Panc1 (cell line): Measurements from ENCODE around the gene CSNK1G2. TPM values are rescaled to one million over a fixed set of nuclear protein-coding genes. Genes with fewer than 3 reads are reported as not detected.

Experiments
- ATAC-seq: fragments of 200-7000 bp; cut with Tn5 transposase; 2 replicates; pipeline ENCODE4 v1.9.1; 2020; ENCODE audit warnings: mild to moderate bottlenecking, moderate library complexity
- BruUV-seq: library from RNA; stranded (reverse); fragments of 400-500 nt; replicated peaks from 2 replicates; lab custom pipeline; 2021; lab: Mats Ljungman, UMichigan
- CTCF ChIA-PET: fragments of 300-600 bp; sonication (Branson Sonifier 250); formaldehyde crosslinking; loops from one replicate; lab custom pipeline; 2022; ENCODE audit warnings: antibody characterized with exemption; lab: Charles Lee
- POLR2A ChIA-PET: fragments of 300-600 bp; sonication (Branson Sonifier 250); formaldehyde crosslinking; loops from one replicate; lab custom pipeline; 2022; ENCODE audit warnings: antibody characterized with exemption; lab: Charles Lee
- DNase-seq: peaks from one replicate; pipeline ENCODE4 v3.0.0-alpha.2; 2010; ENCODE audit warnings: low read depth, low spot score
- H3K27ac ChIP-seq: 2 replicates; pipeline ENCODE4 v1.5.1; 2011; ENCODE audit warnings: mild to moderate bottlenecking, low read length, inconsistent platforms
- H3K27me3 ChIP-seq: fragments of 200-500 bp; sonication (Bioruptor generic); 2 replicates; pipeline ENCODE4 v1.6.0; 2014; ENCODE audit warnings: low read length, inconsistent platforms; ENCODE audit not compliant: control insufficient read depth, insufficient read depth
- H3K36me3 ChIP-seq: fragments of 200-500 bp; sonication (Bioruptor generic); 2 replicates; pipeline ENCODE4 v1.5.1; 2014; ENCODE audit warnings: inconsistent platforms, mild to moderate bottlenecking, low read length, moderate library complexity; ENCODE audit not compliant: control insufficient read depth, insufficient read depth
- H3K4me1 ChIP-seq: 2 replicates; pipeline ENCODE4 v1.5.1; 2011; ENCODE audit warnings: inconsistent platforms, mild to moderate bottlenecking, low read length, moderate library complexity; ENCODE audit not compliant: control insufficient read depth, insufficient read depth
- H3K4me3 ChIP-seq, 2 experiments: 2 replicates each; pipeline ENCODE4 v1.5.1; 2011 to 2012; ENCODE audit warnings: low read depth in 2 of 2, low read length in 2 of 2, mild to moderate bottlenecking in 2 of 2, inconsistent platforms in 1 of 2, moderate library complexity in 1 of 2
- H3K9me3 ChIP-seq: fragments of 200-500 bp; sonication (Bioruptor generic); 2 replicates; pipeline ENCODE4 v1.5.1; 2014; ENCODE audit warnings: low read depth, mild to moderate bottlenecking, inconsistent platforms, low read length, moderate library complexity; ENCODE audit not compliant: control insufficient read depth, insufficient read depth
- CTCF ChIP-seq: fragments of 450-650 bp; IDR thresholded peaks from 2 replicates; pipeline ENCODE4 v1.5.1; 2017; ENCODE audit warnings: mild to moderate bottlenecking
- POLR2AphosphoS5 ChIP-seq: IDR thresholded peaks from 2 replicates; pipeline ENCODE4 v1.6.1; 2012; ENCODE audit warnings: mild to moderate bottlenecking, low read depth, low read length, moderate library complexity
- REST ChIP-seq, 2 experiments: IDR thresholded peaks; 2 replicates each; pipeline ENCODE4 v1.6.1; 2011 to 2012; ENCODE audit warnings: low read depth in 2 of 2, control low read depth in 1 of 2, low read length in 1 of 2, mild to moderate bottlenecking in 1 of 2, moderate library complexity in 1 of 2; ENCODE audit not compliant: insufficient read depth in 1 of 2
- SIN3A ChIP-seq: IDR thresholded peaks from 2 replicates; pipeline ENCODE4 v1.6.1; 2012; ENCODE audit warnings: low read depth, mild to moderate bottlenecking, low read length, moderate library complexity, borderline replicate concordance; ENCODE audit not compliant: insufficient read depth
- TCF7L2 ChIP-seq: IDR thresholded peaks from 2 replicates; pipeline ENCODE4 v1.6.1; 2011; ENCODE audit warnings: mild to moderate bottlenecking, low read depth, low read length, inconsistent platforms
- in situ Hi-C: cut with HindIII; loops from 2 replicates; pipeline ENCODE4 v1.10.0; 2016; ENCODE audit warnings: low sequenced_read_pairs, low pct_unique_long_range_greater_than_20kb
- intact Hi-C: fragments of 100-400 bp; cut with micrococcal nuclease; formaldehyde crosslinking; loops from one replicate; pipeline ENCODE4 v1.10.0; 2022; ENCODE audit not compliant: unreplicated experiment
- total RNA-seq: library from RNA; stranded (reverse); gene quantifications from one replicate; pipeline ENCODE4 v1.2.1, GENCODE V29; 2021; ENCODE audit not compliant: unreplicated experiment

The CSNK1G2 gene
- total RNA-seq, 1 experiment from 2014 or later: 65.8 TPM

- in situ Hi-C loops (no loop called here), intact Hi-C loops (no loop called here)
- no peaks in the 10 kb centered on the region for H3K27me3 ChIP-seq
- H3K4me1 ChIP-seq: no peaks in the 10 kb centered on the region
- no peak overlapping the region; a peak in 2 of 4 replicates for H3K4me3 ChIP-seq
- peak overlapping the region; percentile 67 for H3K27ac ChIP-seq
- ATAC-seq (peak; percentile 80), DNase-seq (no peak)
- ChIA-PET CTCF (interaction anchor here (0.6 to 0.9 kb wide), 4 partner anchors 46 to 399 kb away, joined by 3 to 9 read pairs (median 3); no protein-coding TSS in a partner anchor), POLR2A (interaction anchor here (0.5 kb wide), 1 partner anchor 70 kb away, joined by 7 read pairs; no protein-coding TSS in a partner anchor)
- BruUV-seq: no TSS peak
- peaks cover 3% of the 10 kb centered on the region; the same call in 1 of the 2 replicates for H3K36me3 ChIP-seq
- TF ChIP-seq SIN3A (no peak), REST (IDR thresholded peaks at IDR 0.05; ENCODE audit: insufficient read depth in 1 of 2, low read depth in 2 of 2, low read length in 1 of 2) (no peak), CTCF (no peak), TCF7L2 (no peak), POLR2AphosphoS5 (no peak)
- no peaks in the 10 kb centered on the region for H3K9me3 ChIP-seq
These were observed 75.3 kb downstream of the CSNK1G2 start for GRCh38 chr19:2016041-2016807.

- H3K36me3 ChIP-seq: peaks cover 3% of the 10 kb centered on the region; the same call in 1 of the 2 replicates
- ATAC-seq (no peak), DNase-seq (no peak)
- H3K4me1 ChIP-seq: no peaks in the 10 kb centered on the region
- POLR2A ChIA-PET: no interaction called here
- H3K27me3 ChIP-seq: no peaks in the 10 kb centered on the region
- H3K9me3 ChIP-seq: no peaks in the 10 kb centered on the region
- H3K27ac ChIP-seq: no peak overlapping the region
- H3K4me3 ChIP-seq: no peak overlapping the region
- BruUV-seq: no TSS peak
- in situ Hi-C loops: no loop called here
- CTCF ChIA-PET: interaction anchor here (0.6 to 0.7 kb wide), 5 partner anchors 13 to 365 kb away, joined by 3 to 8 read pairs (median 7); no protein-coding TSS in a partner anchor
- intact Hi-C loops: no loop called here
- TF ChIP-seq POLR2AphosphoS5 (no peak), REST (IDR thresholded peaks at IDR 0.05; ENCODE audit: insufficient read depth in 1 of 2, low read depth in 2 of 2, low read length in 1 of 2) (no peak), CTCF (no peak), SIN3A (no peak), TCF7L2 (no peak)
These were observed 77.8 kb downstream of the CSNK1G2 start for GRCh38 chr19:2018752-2019151.
